ENCODE data around the gene TRIM51. TPM values are rescaled to one million over a fixed set of nuclear protein-coding genes. Genes with fewer than 3 reads are reported as not detected.

TRIM51 gene
- total and polyA plus RNA-seq, 2 of the 13 experiments (the other 11 are each of a cell fraction or from before 2014, with no cell fraction given) = not detected

- 0% methylated on average over 1 of the region's 5 CpGs for WGBS (ENCODE audit: low lambda C conversion rate)
- ATAC-seq = no peak
- POLR2A ChIA-PET = no interaction called here
Measured at GRCh38 chr11:55920537-55920936, 37.4 kb downstream of the TRIM51 start.

More at GRCh38 chr11:55920537-55920936, 37.4 kb downstream of the TRIM51 start:
- TF ChIP-seq ZNF260 (CRISPR knock-in tag; IDR thresholded peaks at IDR 0.05; ENCODE audit: borderline replicate concordance, low read depth) (no peak), NFKB2 (CRISPR knock-in tag; IDR thresholded peaks at IDR 0.05; ENCODE audit: borderline replicate concordance) (no peak), TOE1 (CRISPR knock-in tag; IDR thresholded peaks at IDR 0.05) (no peak), ZNF589 (CRISPR knock-in tag; conservative IDR thresholded peaks at IDR 0.05) (no peak), ZMYM3 (CRISPR knock-in tag; IDR thresholded peaks at IDR 0.05) (no peak), ZNF280D (CRISPR knock-in tag; IDR thresholded peaks at IDR 0.05) (no peak), FOXK2 (IDR thresholded peaks at IDR 0.05) (no peak), ZFP36L1 (CRISPR knock-in tag; IDR thresholded peaks at IDR 0.05) (no peak), ZNF10 (CRISPR knock-in tag; IDR thresholded peaks at IDR 0.05; ENCODE audit: borderline replicate concordance, low read depth) (no peak), ZNF546 (CRISPR knock-in tag; conservative IDR thresholded peaks at IDR 0.05) (no peak), REPIN1 (CRISPR knock-in tag; IDR thresholded peaks at IDR 0.05; ENCODE audit: borderline replicate concordance, low read depth) (no peak), ZNF781 (CRISPR knock-in tag; IDR thresholded peaks at IDR 0.05; ENCODE audit: borderline replicate concordance, not compliant biosample characterization) (no peak), ZSCAN22 (CRISPR knock-in tag; IDR thresholded peaks at IDR 0.05) (no peak)
- H4K20me1 ChIP-seq (ENCODE audit: insufficient read depth, low read length) = no peaks in the 10 kb centered on the region
- no peaks in the 10 kb centered on the region for H3K27me3 ChIP-seq (ENCODE audit: control insufficient read depth in 1 of 2, insufficient read depth in 2 of 2, low read length in 2 of 2)
- FAIRE-seq = no peak
- no peak overlapping the region for H3K4me3 ChIP-seq (replicated peaks in 1 of 3; ENCODE audit: insufficient read depth in 1 of 3, low read depth in 2 of 3, low read length in 3 of 3)
- H3K79me2 ChIP-seq (ENCODE audit: insufficient read depth, low read length) = no peaks in the 10 kb centered on the region
- no peaks in the 10 kb centered on the region for H3K4me1 ChIP-seq (ENCODE audit: insufficient read depth, low read length)
- H3K27ac ChIP-seq (ENCODE audit: extremely low read length, insufficient read depth, low read length) = no peak overlapping the region
- no TSS peak for BruUV-seq (replicated peaks)
- intact Hi-C loops (cut with micrococcal nuclease; ENCODE audit: unreplicated experiment) (no loop called here), in situ Hi-C loops (cut with HindIII; ENCODE audit: extremely low pct_ligation_motif_present, low pct_unique_long_range_greater_than_20kb) (no loop called here)
- H3K9me3 ChIP-seq (ENCODE audit: low read length) = no peaks in the 10 kb centered on the region
- H3K9ac ChIP-seq (ENCODE audit: insufficient read depth, low read depth, low read length) = no peak overlapping the region
- CTCF ChIA-PET (ENCODE audit: low intra/inter-chr PET ratio, low total read pairs) = no interaction called here
- H3K36me3 ChIP-seq (replicated peaks in 1 of 2; ENCODE audit: control insufficient read depth in 1 of 2, insufficient read depth in 2 of 2, low read length in 2 of 2) = no peaks in the 10 kb centered on the region
- DNase-seq (ENCODE audit: low spot score) = no peak
- no peak overlapping the region for H2AFZ ChIP-seq (ENCODE audit: low read length)
- H3K4me2 ChIP-seq (ENCODE audit: low read depth, low read length) = no peak overlapping the region
